Cardiac muscle cell (in vitro differentiated cells and primary cell): Measurements from ENCODE around the gene NR3C2. TPM values are rescaled to one million over a fixed set of nuclear protein-coding genes. Genes with fewer than 3 reads are reported as not detected.
A peak's percentile ranks its signal among the peaks of the same experiment; 100 is the strongest.

Experiments used
- DNase-seq, 2 donors: peaks; one replicate each; pipeline versions ENCODE4 v3.0.0 to v3.0.0-alpha.2; 2010 to 2017; ENCODE audit warnings: low read depth in 1 of 2, low spot score in 1 of 2
- H3K27ac ChIP-seq: fragments of 200-600 bp; sonication (generic); 2 replicates; pipeline ENCODE4 v1.5.1; 2016
- H3K27me3 ChIP-seq: fragments of 200-600 bp; sonication (generic); 2 replicates; pipeline ENCODE4 v1.6.0; 2016; ENCODE audit warnings: control low read depth
- H3K36me3 ChIP-seq: fragments of 200-600 bp; sonication (generic); 2 replicates; pipeline ENCODE4 v1.5.1; 2016; ENCODE audit warnings: control low read depth
- H3K4me1 ChIP-seq: fragments of 200-600 bp; sonication (generic); 2 replicates; pipeline ENCODE4 v1.8.1; 2017; ENCODE audit warnings: low read depth, mild to moderate bottlenecking, mixed run types
- H3K4me3 ChIP-seq: fragments of 200-600 bp; sonication (generic); 2 replicates; pipeline ENCODE4 v1.5.1; 2016; ENCODE audit warnings: mild to moderate bottlenecking
- H3K9me3 ChIP-seq: fragments of 200-600 bp; sonication (generic); 2 replicates; pipeline ENCODE4 v1.5.1; 2017; ENCODE audit warnings: low read depth, mild to moderate bottlenecking, control low read depth
- polyA plus RNA-seq: library from polyadenylated mRNA; unstranded; fragments of >200 nt; fragmentation: Nextera tagmentation; extraction: Ambion mirVana; gene quantifications from 2 replicates; pipeline ENCODE4 v1.2.1, GENCODE V29; 2016
- total RNA-seq: library from RNA; depleted of rRNA; stranded (reverse); fragments of >200 nt; gene quantifications from 2 replicates; pipeline ENCODE4 v1.2.3, GENCODE V29; 2016
- TF ChIP-seq, protein P1 (sequence below): IDR thresholded peaks from 2 replicates; pipeline ENCODE4 v1.5.1; 2012; ENCODE audit warnings: low read depth, mild to moderate bottlenecking, low read length

NR3C2 gene
- total and polyA plus RNA-seq, 2 experiments from 2014 or later, result 0.43 to 2.5 TPM

DNA sequence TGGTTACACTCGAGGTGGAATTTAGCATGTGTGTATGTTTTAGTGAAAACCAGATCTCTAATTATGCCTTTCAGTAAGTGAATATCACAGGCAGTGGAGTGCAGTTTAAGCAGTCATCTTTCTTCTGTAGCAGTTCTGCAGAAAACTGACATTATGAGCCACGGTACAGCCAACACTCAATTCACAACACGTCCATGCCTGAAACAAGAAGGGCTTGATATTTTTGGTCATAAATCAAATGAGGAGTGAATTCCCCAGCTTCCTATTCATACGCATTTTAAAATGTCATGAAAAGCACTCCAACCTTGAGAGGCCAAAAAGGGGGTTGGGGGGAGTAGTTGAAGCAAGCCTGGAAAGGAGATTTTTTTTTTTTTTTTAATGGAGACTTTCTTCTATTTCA, 393.6 kb downstream of the NR3C2 start:
- Histone ChIP-seq H3K9me3 (no peaks in the 10 kb centered on the region), H3K4me1 (peaks cover 7% of the 10 kb centered on the region), H3K4me3 (no peak overlapping the region), H3K36me3 (no peaks in the 10 kb centered on the region), H3K27ac (no peak overlapping the region), H3K27me3 (no peaks in the 10 kb centered on the region)
- no peak for DNase-seq
- TF ChIP-seq, protein P1, sequence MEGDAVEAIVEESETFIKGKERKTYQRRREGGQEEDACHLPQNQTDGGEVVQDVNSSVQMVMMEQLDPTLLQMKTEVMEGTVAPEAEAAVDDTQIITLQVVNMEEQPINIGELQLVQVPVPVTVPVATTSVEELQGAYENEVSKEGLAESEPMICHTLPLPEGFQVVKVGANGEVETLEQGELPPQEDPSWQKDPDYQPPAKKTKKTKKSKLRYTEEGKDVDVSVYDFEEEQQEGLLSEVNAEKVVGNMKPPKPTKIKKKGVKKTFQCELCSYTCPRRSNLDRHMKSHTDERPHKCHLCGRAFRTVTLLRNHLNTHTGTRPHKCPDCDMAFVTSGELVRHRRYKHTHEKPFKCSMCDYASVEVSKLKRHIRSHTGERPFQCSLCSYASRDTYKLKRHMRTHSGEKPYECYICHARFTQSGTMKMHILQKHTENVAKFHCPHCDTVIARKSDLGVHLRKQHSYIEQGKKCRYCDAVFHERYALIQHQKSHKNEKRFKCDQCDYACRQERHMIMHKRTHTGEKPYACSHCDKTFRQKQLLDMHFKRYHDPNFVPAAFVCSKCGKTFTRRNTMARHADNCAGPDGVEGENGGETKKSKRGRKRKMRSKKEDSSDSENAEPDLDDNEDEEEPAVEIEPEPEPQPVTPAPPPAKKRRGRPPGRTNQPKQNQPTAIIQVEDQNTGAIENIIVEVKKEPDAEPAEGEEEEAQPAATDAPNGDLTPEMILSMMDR, result no peak

DNA sequence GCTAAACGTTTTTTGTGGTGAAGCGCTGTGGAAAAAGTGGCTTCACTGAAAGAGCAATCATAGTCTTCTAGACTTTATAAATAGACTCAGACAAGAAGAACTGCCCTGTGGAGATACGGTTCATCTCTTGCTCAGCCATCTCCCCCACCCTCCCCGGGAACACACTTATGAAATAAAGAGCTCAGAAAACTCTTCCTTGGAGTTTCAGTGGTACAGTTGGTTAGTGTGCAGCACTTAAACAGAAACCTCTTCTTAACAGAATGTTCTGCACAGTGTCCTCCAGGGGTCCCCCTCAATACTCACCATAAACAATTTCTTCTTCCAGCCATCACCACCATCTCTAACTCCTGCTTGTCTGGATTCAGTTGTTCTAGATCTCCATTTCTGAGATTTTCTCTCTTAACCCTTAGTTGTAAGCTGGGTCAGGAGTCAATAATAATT, 397.3 kb downstream of the NR3C2 start:
- TF ChIP-seq, protein P1, result no peak
- Histone ChIP-seq H3K4me1 (peaks cover 7% of the 10 kb centered on the region), H3K27me3 (no peaks in the 10 kb centered on the region), H3K4me3 (no peak overlapping the region), H3K9me3 (no peaks in the 10 kb centered on the region), H3K36me3 (no peaks in the 10 kb centered on the region), H3K27ac (no peak overlapping the region)
- peak in 1 of 2 donors; percentile 25 for DNase-seq

DNA sequence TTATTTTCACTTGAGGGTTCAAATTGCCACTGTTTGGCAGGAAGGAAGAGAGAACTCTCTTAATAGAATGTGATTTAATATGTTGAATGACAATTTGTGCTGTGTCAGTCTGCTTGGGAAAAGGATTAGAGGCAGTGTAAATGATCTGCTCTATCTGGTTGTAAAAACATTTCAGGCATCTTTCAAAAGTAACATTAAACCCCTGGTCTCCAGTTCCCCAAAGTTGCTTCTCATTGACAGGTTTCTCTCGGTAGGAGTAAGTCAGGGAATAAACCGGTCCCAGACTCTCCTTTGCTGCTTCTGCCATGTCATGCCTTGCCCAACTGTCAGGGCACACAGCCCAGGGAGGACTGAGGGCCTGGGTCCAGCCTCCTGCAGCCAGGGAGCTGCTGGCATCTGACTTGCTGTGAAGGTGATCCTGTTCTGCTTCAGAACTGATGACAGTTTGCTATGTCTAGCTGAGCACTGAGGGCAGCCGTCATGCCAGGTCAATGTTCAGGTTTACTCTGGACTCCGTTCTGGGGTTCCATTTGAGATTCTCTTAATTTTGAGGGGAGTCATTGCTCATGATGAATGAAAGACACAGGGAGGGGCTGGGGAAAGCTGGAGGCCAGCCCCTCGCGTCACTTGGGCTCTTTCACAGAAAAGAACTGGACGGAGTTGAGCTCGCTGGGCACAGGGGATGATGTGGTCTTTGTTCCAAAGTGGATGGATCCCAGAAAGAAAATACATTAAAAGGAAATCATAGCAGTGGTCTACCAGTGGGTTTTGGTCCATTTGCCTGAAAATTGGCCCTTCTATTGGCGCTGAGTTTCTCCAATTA, 397.9 kb downstream of the NR3C2 start:
- Histone ChIP-seq H3K4me1 (peaks cover 7% of the 10 kb centered on the region), H3K27ac (no peak overlapping the region), H3K9me3 (no peaks in the 10 kb centered on the region), H3K36me3 (no peaks in the 10 kb centered on the region), H3K4me3 (no peak overlapping the region), H3K27me3 (no peaks in the 10 kb centered on the region)
- TF ChIP-seq, protein P1, result no peak
- DNase-seq, result no peak

DNA sequence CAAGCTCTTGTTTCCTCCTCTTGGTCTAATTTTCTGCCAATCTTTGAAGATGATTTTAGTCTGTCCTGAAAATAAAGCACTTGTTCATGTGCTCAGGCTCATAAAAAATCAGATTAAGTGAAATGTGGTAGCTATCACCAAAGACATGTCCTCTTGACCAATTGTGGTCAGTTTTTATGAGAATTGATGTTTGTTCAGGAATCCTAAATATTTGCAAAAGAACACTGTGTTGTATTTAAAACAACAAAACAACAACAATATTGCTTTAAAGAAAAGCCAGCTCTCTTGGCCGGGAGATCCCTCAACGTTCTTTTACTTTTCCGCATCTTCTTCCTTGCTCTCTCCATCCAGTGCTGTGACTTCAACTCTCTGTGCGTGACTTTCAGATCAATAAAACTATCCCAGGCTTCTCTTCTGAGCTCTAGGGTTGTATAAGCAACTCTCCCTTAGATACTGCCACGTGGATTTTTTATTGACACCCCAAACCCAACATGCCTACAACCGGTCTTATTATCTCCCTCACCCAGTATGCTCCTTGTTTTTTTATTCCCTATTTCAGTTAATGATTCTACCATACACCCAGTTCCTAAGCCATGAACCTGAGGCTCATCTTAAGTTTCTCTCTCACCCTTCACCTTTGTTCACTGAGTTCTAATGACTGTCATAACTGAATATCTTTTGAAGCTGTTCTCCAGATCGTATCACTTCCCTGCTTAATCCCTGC, 400.4 kb downstream of the NR3C2 start:
- TF ChIP-seq, protein P1, result no peak
- no peaks in the 10 kb centered on the region for H3K27me3 ChIP-seq
- H3K27ac ChIP-seq, result no peak overlapping the region
- no peaks in the 10 kb centered on the region for H3K36me3 ChIP-seq
- no peaks in the 10 kb centered on the region for H3K9me3 ChIP-seq
- no peaks in the 10 kb centered on the region for H3K4me1 ChIP-seq
- no peak overlapping the region for H3K4me3 ChIP-seq
- no peak for DNase-seq

DNA sequence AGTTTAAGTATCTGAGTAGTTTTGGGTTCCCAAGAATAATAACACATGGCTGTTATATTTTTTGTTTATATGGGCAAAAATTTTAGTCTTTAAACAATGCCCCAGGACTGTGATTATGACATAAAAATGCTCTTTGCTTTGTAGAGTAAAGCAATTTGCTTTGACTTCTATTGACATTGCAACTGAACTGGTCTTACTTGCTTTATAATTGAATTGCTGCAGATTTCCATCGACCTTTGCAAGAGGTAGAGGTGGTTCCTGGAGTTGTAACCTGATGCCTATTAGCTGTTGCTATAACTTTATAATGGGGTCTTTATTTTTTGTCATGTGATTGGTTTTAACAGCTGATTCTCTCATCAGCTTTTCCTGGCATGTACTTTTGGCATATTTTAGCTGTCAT, 407.4 kb downstream of the NR3C2 start:
- Histone ChIP-seq H3K36me3 (no peaks in the 10 kb centered on the region), H3K27ac (no peak overlapping the region), H3K9me3 (no peaks in the 10 kb centered on the region), H3K4me1 (no peaks in the 10 kb centered on the region), H3K27me3 (no peaks in the 10 kb centered on the region), H3K4me3 (no peak overlapping the region)
- DNase-seq, result no peak
- TF ChIP-seq, protein P1, result no peak
